HEK293 (cell line): ENCODE results near the gene FANCC.

Source experiments
- CTCF ChIA-PET: fragments of 350-600 bp; formaldehyde crosslinking; extraction: SDS; loops from one replicate; lab custom pipeline; 2021; ENCODE audit warnings: antibody characterized with exemption; lab: Yijun Ruan, JAX
- POLR2A ChIA-PET: fragments of 300-600 bp; formaldehyde crosslinking; extraction: SDS; loops from one replicate; lab custom pipeline; 2020; ENCODE audit warnings: antibody characterized with exemption, inconsistent platforms; lab: Yijun Ruan, JAX
- H3K27ac ChIP-seq: fragments of 200-500 bp; sonication (Bioruptor generic); 2 replicates; pipeline ENCODE4 v1.5.1; 2014; ENCODE audit warnings: low read depth, low read length, control low read depth, inconsistent platforms; ENCODE audit errors: extremely low read depth
- H3K36me3 ChIP-seq, 2 experiments: fragments of 200-500 bp in 1 of 2; sonication (Bioruptor generic) in 1 of 2; 1 replicate in 1 of 2; 2 replicates in 1 of 2; pipeline ENCODE4 v1.5.1; 2014 to 2017; ENCODE audit warnings: inconsistent platforms in 2 of 2, low read length in 2 of 2; ENCODE audit not compliant: control insufficient read depth in 2 of 2, insufficient read depth in 1 of 2
- H3K4me1 ChIP-seq: fragments of 200-500 bp; sonication (Bioruptor generic); 2 replicates; pipeline ENCODE4 v1.5.1; 2014; ENCODE audit warnings: mild to moderate bottlenecking, low read length, inconsistent platforms; ENCODE audit not compliant: control insufficient read depth, insufficient read depth
- H3K4me3 ChIP-seq: 2 replicates; pipeline ENCODE4 v1.5.1; 2011; ENCODE audit warnings: low read depth, mild to moderate bottlenecking, control low read depth, low read length, moderate library complexity
- H3K9me3 ChIP-seq: fragments of 200-500 bp; sonication (Bioruptor generic); 2 replicates; pipeline ENCODE4 v1.5.1; 2014; ENCODE audit warnings: low read depth, low read length, inconsistent platforms; ENCODE audit not compliant: control insufficient read depth, insufficient read depth
- GLIS1 ChIP-seq: fragments of 450-650 bp; formaldehyde crosslinking; IDR thresholded peaks from 2 replicates; pipeline ENCODE4 v1.5.1; 2016; ENCODE audit warnings: missing biosample characterization, missing genetic modification characterization
- INSM2 ChIP-seq: fragments of 450-650 bp; formaldehyde crosslinking; IDR thresholded peaks from 2 replicates; pipeline ENCODE4 v1.5.1; 2016; ENCODE audit warnings: missing biosample characterization, missing genetic modification characterization
- KLF10 ChIP-seq: fragments of 450-650 bp; IDR thresholded peaks from 2 replicates; pipeline ENCODE4 v1.5.1; 2018; ENCODE audit warnings: missing biosample characterization, mild to moderate bottlenecking, missing genetic modification characterization
- KLF17 ChIP-seq: fragments of 450-650 bp; formaldehyde crosslinking; IDR thresholded peaks from 2 replicates; pipeline ENCODE4 v1.5.1; 2016; ENCODE audit warnings: missing biosample characterization, missing genetic modification characterization
- KLF7 ChIP-seq: fragments of 450-650 bp; formaldehyde crosslinking; IDR thresholded peaks from 2 replicates; pipeline ENCODE4 v1.5.1; 2016; ENCODE audit warnings: missing biosample characterization, missing genetic modification characterization, borderline replicate concordance
- KLF9 ChIP-seq: fragments of 450-650 bp; formaldehyde crosslinking; IDR thresholded peaks from 2 replicates; pipeline ENCODE4 v1.5.1; 2016; ENCODE audit warnings: missing biosample characterization, missing genetic modification characterization, low read depth
- OVOL3 ChIP-seq: fragments of 450-650 bp; formaldehyde crosslinking; IDR thresholded peaks from 2 replicates; pipeline ENCODE4 v1.5.1; 2016; ENCODE audit warnings: missing biosample characterization, missing genetic modification characterization
- SP2 ChIP-seq: fragments of 450-650 bp; formaldehyde crosslinking; IDR thresholded peaks from 2 replicates; pipeline ENCODE4 v1.5.1; 2016; ENCODE audit warnings: missing biosample characterization, missing genetic modification characterization
- ZBTB11 ChIP-seq: fragments of 450-650 bp; formaldehyde crosslinking; conservative IDR thresholded peaks from 2 replicates; pipeline ENCODE4 v1.5.1; 2016; ENCODE audit warnings: low read depth, missing biosample characterization, missing genetic modification characterization
- ZBTB8A ChIP-seq: fragments of 450-650 bp; formaldehyde crosslinking; IDR thresholded peaks from 2 replicates; pipeline ENCODE4 v1.5.1; 2016; ENCODE audit warnings: missing biosample characterization, missing genetic modification characterization
- ZFHX2 ChIP-seq: fragments of 450-650 bp; formaldehyde crosslinking; conservative IDR thresholded peaks from 2 replicates; pipeline ENCODE4 v1.5.1; 2016; ENCODE audit warnings: missing biosample characterization, missing genetic modification characterization
- ZFP69B ChIP-seq: fragments of 450-650 bp; formaldehyde crosslinking; IDR thresholded peaks from 2 replicates; pipeline ENCODE4 v1.5.1; 2016; ENCODE audit warnings: missing biosample characterization, missing genetic modification characterization
- ZNF169 ChIP-seq: fragments of 450-650 bp; formaldehyde crosslinking; IDR thresholded peaks from 2 replicates; pipeline ENCODE4 v1.5.1; 2016; ENCODE audit warnings: missing biosample characterization, missing genetic modification characterization
- ZNF391 ChIP-seq: fragments of 450-650 bp; formaldehyde crosslinking; IDR thresholded peaks from 2 replicates; pipeline ENCODE4 v1.5.1; 2016; ENCODE audit warnings: low read depth, missing biosample characterization, missing genetic modification characterization, borderline replicate concordance
- ZNF394 ChIP-seq: fragments of 450-650 bp; formaldehyde crosslinking; IDR thresholded peaks from 2 replicates; pipeline ENCODE4 v1.5.1; 2016; ENCODE audit warnings: missing biosample characterization, missing genetic modification characterization, mild to moderate bottlenecking, moderate library complexity, borderline replicate concordance
- ZNF544 ChIP-seq: fragments of 450-650 bp; formaldehyde crosslinking; IDR thresholded peaks from 2 replicates; pipeline ENCODE4 v1.5.0; 2017; ENCODE audit warnings: missing biosample characterization, missing genetic modification characterization
- ZNF561 ChIP-seq: fragments of 450-650 bp; IDR thresholded peaks from 2 replicates; pipeline ENCODE4 v1.5.1; 2018; ENCODE audit warnings: missing biosample characterization, missing genetic modification characterization, borderline replicate concordance
- ZNF664 ChIP-seq: fragments of 450-650 bp; formaldehyde crosslinking; IDR thresholded peaks from 2 replicates; pipeline ENCODE4 v1.5.1; 2016; ENCODE audit warnings: missing biosample characterization, missing genetic modification characterization
- ZNF692 ChIP-seq: fragments of 450-650 bp; formaldehyde crosslinking; IDR thresholded peaks from 2 replicates; pipeline ENCODE4 v1.5.1; 2016; ENCODE audit warnings: missing biosample characterization, missing genetic modification characterization
- TF ChIP-seq, protein P1 (sequence below): fragments of 450-650 bp; formaldehyde crosslinking; IDR thresholded peaks from 2 replicates; pipeline ENCODE4 v1.5.1; 2016; ENCODE audit warnings: missing biosample characterization, missing genetic modification characterization
- TF ChIP-seq, protein P2 (sequence below): fragments of 450-650 bp; formaldehyde crosslinking; IDR thresholded peaks from 2 replicates; pipeline ENCODE4 v1.5.1; 2016; ENCODE audit warnings: missing biosample characterization, missing genetic modification characterization
- TF ChIP-seq, protein P3 (sequence below): fragments of 450-650 bp; formaldehyde crosslinking; IDR thresholded peaks from 2 replicates; pipeline ENCODE4 v1.5.1; 2016; ENCODE audit warnings: missing biosample characterization, missing genetic modification characterization
- TF ChIP-seq, protein P4 (sequence below): fragments of 450-650 bp; formaldehyde crosslinking; IDR thresholded peaks from 2 replicates; pipeline ENCODE4 v1.5.1; 2017; ENCODE audit warnings: missing biosample characterization, missing genetic modification characterization

The FANCC gene

DNA sequence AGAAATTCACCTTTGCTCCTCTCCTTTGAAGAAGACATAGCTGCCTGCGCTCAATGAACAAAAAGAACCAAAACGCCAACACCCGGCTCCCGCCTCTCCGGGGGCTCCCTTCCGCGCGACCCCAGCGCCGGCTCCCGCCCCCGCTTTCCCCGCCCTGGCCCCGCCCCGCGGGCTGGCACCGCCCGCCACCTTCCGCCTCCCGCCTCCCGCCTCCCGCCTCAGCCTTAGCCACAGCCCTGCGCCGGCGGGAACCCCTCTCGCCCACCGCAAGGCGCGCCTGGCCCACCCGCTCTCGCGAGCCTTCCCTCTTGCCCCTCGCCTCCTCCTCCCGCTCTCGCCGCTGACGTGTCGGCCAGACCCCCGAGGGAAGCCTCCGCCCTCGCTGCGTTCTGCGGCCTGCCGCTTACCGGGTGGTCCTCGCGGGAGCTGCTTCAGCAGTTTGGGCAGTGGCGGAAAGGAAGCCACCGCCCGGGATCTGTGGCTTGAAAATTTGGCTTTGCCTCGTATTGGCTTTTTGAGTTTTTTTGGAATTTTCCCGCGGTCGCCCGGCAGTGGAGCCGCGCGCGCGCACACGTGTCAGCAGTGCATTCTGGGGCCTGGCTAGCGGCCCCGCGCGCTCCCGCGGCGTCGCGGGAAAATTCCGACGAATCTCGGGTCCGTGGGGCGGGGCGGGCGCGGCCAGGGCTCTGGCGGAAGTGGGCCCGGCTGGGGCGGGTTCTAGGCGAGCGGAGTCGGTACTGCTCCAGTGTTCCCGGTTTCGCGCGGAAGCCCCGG lies at the start of gene FANCC:
TSS of gene FANCC (minus strand) at position 591 of the 774 bp plus-strand sequence. CDS start 68,418 bp downstream, outside the sequence.
- Histone ChIP-seq H3K27ac (peak within 1 kb of the TSS; percentile 100), H3K9me3 (no peaks in the 10 kb centered on the region), H3K4me3 (peak within 1 kb of the TSS; percentile 95), H3K4me1 (peaks cover 3% of the 10 kb centered on the region), H3K36me3 (no peaks in the 10 kb centered on the region)
- ChIA-PET POLR2A (interaction anchor here (0.6 to 1.6 kb wide), 7 partner anchors 66 to 355 kb away, joined by 3 to 8 read pairs (median 3); no protein-coding TSS in a partner anchor), CTCF (interaction anchor here (0.6 to 1.0 kb wide), 3 partner anchors 16 to 87 kb away, joined by 3 to 4 read pairs (median 4); no protein-coding TSS in a partner anchor)
- TF ChIP-seq KLF7 (tag by site-specific recombination) (peak; percentile 84), ZNF692 (tag by site-specific recombination) (peak; percentile 91), ZFP69B (tag by site-specific recombination) (peak; percentile 86), ZBTB8A (tag by site-specific recombination) (peak; percentile 97), ZNF664 (no peak), KLF9 (tag by site-specific recombination) (no peak), OVOL3 (tag by site-specific recombination) (0 out of 2 replicates have a peak, but pooled peaks have one; percentile 79), ZNF561 (tag by site-specific recombination) (no peak), KLF17 (tag by site-specific recombination) (peak; percentile 60; the same call in 1 of the 2 replicates), ZNF169 (no peak), ZBTB11 (tag by site-specific recombination) (peak; percentile 67), ZNF544 (tag by site-specific recombination) (no peak), SP2 (tag by site-specific recombination) (peak; percentile 68), KLF10 (peak; percentile 68), GLIS1 (peak; percentile 69), ZNF391 (tag by site-specific recombination) (no peak), INSM2 (tag by site-specific recombination) (peak; percentile 87), ZFHX2 (tag by site-specific recombination) (peak; percentile 83), ZNF394 (tag by site-specific recombination) (peak; percentile 49; the same call in 1 of the 2 replicates)
- TF ChIP-seq, protein P1, sequence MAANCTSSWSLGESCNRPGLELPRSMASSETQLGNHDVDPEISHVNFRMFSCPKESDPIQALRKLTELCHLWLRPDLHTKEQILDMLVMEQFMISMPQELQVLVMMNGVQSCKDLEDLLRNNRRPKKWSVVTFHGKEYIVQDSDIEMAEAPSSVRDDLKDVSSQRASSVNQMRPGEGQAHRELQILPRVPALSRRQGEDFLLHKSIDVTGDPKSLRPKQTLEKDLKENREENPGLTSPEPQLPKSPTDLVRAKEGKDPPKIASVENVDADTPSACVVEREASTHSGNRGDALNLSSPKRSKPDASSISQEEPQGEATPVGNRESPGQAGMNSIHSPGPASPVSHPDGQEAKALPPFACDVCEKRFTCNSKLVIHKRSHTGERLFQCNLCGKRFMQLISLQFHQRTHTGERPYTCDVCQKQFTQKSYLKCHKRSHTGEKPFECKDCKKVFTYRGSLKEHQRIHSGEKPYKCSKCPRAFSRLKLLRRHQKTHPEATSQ (tag by site-specific recombination), result 0 out of 2 replicates have a peak, but pooled peaks have one; percentile 46
- TF ChIP-seq, protein P2, sequence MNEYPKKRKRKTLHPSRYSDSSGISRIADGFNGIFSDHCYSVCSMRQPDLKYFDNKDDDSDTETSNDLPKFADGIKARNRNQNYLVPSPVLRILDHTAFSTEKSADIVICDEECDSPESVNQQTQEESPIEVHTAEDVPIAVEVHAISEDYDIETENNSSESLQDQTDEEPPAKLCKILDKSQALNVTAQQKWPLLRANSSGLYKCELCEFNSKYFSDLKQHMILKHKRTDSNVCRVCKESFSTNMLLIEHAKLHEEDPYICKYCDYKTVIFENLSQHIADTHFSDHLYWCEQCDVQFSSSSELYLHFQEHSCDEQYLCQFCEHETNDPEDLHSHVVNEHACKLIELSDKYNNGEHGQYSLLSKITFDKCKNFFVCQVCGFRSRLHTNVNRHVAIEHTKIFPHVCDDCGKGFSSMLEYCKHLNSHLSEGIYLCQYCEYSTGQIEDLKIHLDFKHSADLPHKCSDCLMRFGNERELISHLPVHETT (tag by site-specific recombination), result 0 out of 2 replicates have a peak, but pooled peaks have one; percentile 55
- TF ChIP-seq, protein P3, sequence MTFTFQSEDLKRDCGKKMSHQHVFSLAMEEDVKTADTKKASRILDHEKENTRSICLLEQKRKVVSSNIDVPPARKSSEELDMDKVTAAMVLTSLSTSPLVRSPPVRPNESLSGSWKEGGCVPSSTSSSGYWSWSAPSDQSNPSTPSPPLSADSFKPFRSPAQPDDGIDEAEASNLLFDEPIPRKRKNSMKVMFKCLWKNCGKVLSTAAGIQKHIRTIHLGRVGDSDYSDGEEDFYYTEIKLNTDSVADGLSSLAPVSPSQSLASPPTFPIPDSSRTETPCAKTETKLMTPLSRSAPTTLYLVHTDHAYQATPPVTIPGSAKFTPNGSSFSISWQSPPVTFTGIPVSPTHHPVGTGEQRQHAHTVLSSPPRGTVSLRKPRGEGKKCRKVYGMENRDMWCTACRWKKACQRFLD (tag by site-specific recombination), result no peak
- TF ChIP-seq, protein P4, sequence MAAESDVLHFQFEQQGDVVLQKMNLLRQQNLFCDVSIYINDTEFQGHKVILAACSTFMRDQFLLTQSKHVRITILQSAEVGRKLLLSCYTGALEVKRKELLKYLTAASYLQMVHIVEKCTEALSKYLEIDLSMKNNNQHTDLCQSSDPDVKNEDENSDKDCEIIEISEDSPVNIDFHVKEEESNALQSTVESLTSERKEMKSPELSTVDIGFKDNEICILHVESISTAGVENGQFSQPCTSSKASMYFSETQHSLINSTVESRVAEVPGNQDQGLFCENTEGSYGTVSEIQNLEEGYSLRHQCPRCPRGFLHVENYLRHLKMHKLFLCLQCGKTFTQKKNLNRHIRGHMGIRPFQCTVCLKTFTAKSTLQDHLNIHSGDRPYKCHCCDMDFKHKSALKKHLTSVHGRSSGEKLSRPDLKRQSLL (tag by site-specific recombination), result no peak
